Measurements from ENCODE around the gene MRPL11.

The MRPL11 gene

DNA sequence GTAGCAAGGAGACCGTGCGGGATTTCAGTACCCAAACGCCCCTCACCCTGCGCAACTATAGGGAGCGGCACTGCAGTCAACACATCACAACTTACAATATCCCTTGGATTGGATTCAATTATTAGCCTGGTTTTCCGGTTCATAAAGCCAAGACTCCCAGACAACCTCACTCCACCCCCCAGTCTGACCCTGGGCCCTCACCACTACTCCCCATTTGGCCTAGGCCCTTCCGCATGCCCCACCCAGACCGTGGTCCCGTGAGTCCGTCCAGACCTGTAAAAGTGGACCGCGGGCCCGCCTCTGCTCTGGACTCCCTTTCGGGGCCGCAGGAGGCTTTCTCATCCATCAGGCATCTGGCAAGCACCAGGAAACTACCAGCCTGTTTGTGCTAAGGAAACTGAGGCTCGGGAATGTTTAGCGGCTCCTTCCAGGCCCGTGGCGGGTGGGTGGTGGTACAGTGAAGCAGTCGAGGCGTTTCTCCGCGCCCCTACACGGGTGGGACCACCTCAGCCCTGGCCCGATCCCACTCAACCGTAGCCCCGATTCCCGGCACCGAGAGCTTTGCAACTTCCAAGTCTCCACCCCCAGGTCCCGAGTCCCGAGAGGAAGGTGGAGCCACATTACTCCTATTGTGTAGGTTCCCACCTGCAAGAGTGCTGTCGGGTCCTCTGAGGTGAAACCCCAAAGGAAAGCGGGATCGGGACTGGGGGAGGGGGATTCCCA, 40.9 kb upstream of the MRPL11 start:
- no peak overlapping the region for H3K4me3 ChIP-seq (IDR thresholded peaks at IDR 0.05; ENCODE audit: insufficient read depth, low read depth, low read length)
- peak overlapping the region; percentile 96 for H3K4me2 ChIP-seq
- H2AFZ ChIP-seq (ENCODE audit: low read depth): peak overlapping the region; percentile 71; the same call in 1 of the 2 replicates
- H4K20me1 ChIP-seq (ENCODE audit: insufficient read depth): no peaks in the 10 kb centered on the region
- H3K79me2 ChIP-seq (ENCODE audit: insufficient read depth, low read depth): peaks cover 15% of the 10 kb centered on the region; the same call in 1 of the 2 replicates
- peak overlapping the region; percentile 60 for H3K27ac ChIP-seq
- no peak for TF ChIP-seq CTCF (conservative IDR thresholded peaks at IDR 0.05; ENCODE audit: low read depth, low read length)
- no peaks in the 10 kb centered on the region for H3K27me3 ChIP-seq (ENCODE audit: insufficient read depth, low read depth)
- peak overlapping the region; percentile 88 for H3K9ac ChIP-seq
- no peaks in the 10 kb centered on the region for H3K36me3 ChIP-seq (ENCODE audit: insufficient read depth)
- H3K4me1 ChIP-seq (ENCODE audit: low read depth, poor library complexity, severe bottlenecking): peaks cover 13% of the 10 kb centered on the region

DNA sequence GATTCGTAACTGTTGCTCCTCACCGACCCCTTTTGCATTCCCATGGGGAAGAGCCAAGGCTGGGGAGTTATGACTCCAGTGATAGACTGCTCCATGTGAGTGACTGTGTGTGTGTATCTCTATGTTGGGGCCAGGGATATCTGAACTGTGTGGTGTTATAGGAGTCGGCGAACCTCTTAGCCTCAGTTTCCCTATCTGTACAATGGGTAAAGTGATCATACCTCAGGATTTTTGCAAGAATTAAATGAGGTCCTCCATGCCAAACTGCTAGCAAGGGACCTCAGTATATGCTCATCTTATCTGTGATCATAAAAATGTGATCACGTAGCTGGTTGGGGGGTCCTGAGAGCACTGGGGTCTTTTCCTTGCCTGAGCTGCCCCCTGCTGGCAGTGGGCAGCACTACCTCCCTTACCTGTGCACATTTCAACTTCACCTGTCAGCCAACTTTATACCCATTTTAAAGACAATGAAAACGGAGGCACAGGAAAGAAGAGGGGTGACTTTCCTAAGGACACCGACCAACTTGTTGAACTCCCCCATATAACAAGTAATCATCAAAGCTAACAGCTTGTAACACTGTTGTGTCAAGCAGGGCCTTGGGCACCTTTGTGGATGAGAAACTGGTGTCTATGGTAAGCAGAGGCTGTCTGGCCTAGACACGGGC, 40.2 kb upstream of the MRPL11 start:
- Histone ChIP-seq H3K4me2 (peak overlapping the region; percentile 96), H3K36me3 (ENCODE audit: insufficient read depth) (no peaks in the 10 kb centered on the region), H4K20me1 (ENCODE audit: insufficient read depth) (no peaks in the 10 kb centered on the region), H3K9ac (peak overlapping the region; percentile 88; the same call in 1 of the 2 replicates), H3K27me3 (ENCODE audit: insufficient read depth, low read depth) (no peaks in the 10 kb centered on the region), H2AFZ (ENCODE audit: low read depth) (no peak overlapping the region), H3K79me2 (ENCODE audit: insufficient read depth, low read depth) (peaks cover 15% of the 10 kb centered on the region; the same call in 1 of the 2 replicates), H3K27ac (peak overlapping the region; percentile 60; the same call in 1 of the 2 replicates), H3K4me1 (ENCODE audit: low read depth, poor library complexity, severe bottlenecking) (peaks cover 13% of the 10 kb centered on the region), H3K4me3 (IDR thresholded peaks at IDR 0.05; ENCODE audit: insufficient read depth, low read depth, low read length) (no peak overlapping the region)
- peak; percentile 94 for TF ChIP-seq CTCF (conservative IDR thresholded peaks at IDR 0.05; ENCODE audit: low read depth, low read length)

- H3K36me3 ChIP-seq (ENCODE audit: insufficient read depth): no peaks in the 10 kb centered on the region
- H3K4me1 ChIP-seq (ENCODE audit: low read depth, poor library complexity, severe bottlenecking): peaks cover 13% of the 10 kb centered on the region
- no peak overlapping the region for H2AFZ ChIP-seq (ENCODE audit: low read depth)
- no peak overlapping the region for H3K9ac ChIP-seq
- H3K27ac ChIP-seq: no peak overlapping the region
- no peaks in the 10 kb centered on the region for H4K20me1 ChIP-seq (ENCODE audit: insufficient read depth)
- H3K4me3 ChIP-seq (IDR thresholded peaks at IDR 0.05; ENCODE audit: insufficient read depth, low read depth, low read length): no peak overlapping the region
- no peaks in the 10 kb centered on the region for H3K27me3 ChIP-seq (ENCODE audit: insufficient read depth, low read depth)
- peaks cover 15% of the 10 kb centered on the region; the same call in 1 of the 2 replicates for H3K79me2 ChIP-seq (ENCODE audit: insufficient read depth, low read depth)
- no peak overlapping the region for H3K4me2 ChIP-seq
- TF ChIP-seq CTCF (conservative IDR thresholded peaks at IDR 0.05; ENCODE audit: low read depth, low read length): no peak
These were observed 38.9 kb upstream of the MRPL11 start for GRCh38 chr11:66477263-66478201.

GRCh38 chr11:66476841-66477251, 38.2 kb upstream of the MRPL11 start:
- H4K20me1 ChIP-seq (ENCODE audit: insufficient read depth): no peaks in the 10 kb centered on the region
- peaks cover 13% of the 10 kb centered on the region for H3K4me1 ChIP-seq (ENCODE audit: low read depth, poor library complexity, severe bottlenecking)
- H3K79me2 ChIP-seq (ENCODE audit: insufficient read depth, low read depth): peaks cover 15% of the 10 kb centered on the region; the same call in 1 of the 2 replicates
- H3K4me2 ChIP-seq: no peak overlapping the region
- no peaks in the 10 kb centered on the region for H3K36me3 ChIP-seq (ENCODE audit: insufficient read depth)
- no peak for TF ChIP-seq CTCF (conservative IDR thresholded peaks at IDR 0.05; ENCODE audit: low read depth, low read length)
- no peak overlapping the region for H3K4me3 ChIP-seq (IDR thresholded peaks at IDR 0.05; ENCODE audit: insufficient read depth, low read depth, low read length)
- no peak overlapping the region for H3K27ac ChIP-seq
- H3K27me3 ChIP-seq (ENCODE audit: insufficient read depth, low read depth): no peaks in the 10 kb centered on the region
- no peak overlapping the region for H3K9ac ChIP-seq
- no peak overlapping the region for H2AFZ ChIP-seq (ENCODE audit: low read depth)
